ENCODE data around the gene BFSP2.

Gene BFSP2

DNA sequence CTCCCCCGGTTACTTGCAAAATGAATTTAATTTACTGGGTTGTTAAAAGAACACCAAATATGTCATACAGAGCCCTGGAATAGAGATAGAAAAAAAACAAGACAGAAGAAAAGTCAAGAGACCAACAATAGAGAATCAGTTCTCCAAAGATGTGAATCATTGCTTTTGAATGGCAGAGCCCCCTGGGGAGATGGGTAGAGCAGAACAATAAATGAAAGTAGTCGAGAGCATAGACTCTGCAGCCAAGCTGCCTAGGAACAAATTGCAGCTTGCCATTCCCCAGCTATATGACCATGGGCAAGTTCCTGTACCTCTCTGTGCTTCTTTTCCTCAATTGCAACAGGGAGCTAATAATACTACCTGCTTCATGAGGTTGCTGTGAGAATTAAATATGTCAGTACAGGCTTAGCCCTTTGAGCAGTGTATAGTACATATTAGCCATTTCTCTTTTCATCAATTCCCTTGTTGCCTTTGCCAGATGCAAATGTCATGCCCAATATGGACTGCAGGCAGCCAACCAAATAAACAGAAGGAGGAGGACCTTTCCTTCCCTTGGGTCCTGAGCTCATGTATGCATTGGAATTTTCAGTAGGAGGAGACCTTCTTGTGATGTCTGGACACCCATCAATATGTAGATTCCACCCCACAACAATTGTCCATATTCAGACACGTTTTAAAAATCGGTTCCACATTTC is 25.0 kb upstream of the BFSP2 start:
- no peak for DNase-seq (ENCODE audit: low read depth)
- no peak overlapping the region for H3K4me3 ChIP-seq (ENCODE audit: low read depth, low read length)
- TF ChIP-seq, protein P1, sequence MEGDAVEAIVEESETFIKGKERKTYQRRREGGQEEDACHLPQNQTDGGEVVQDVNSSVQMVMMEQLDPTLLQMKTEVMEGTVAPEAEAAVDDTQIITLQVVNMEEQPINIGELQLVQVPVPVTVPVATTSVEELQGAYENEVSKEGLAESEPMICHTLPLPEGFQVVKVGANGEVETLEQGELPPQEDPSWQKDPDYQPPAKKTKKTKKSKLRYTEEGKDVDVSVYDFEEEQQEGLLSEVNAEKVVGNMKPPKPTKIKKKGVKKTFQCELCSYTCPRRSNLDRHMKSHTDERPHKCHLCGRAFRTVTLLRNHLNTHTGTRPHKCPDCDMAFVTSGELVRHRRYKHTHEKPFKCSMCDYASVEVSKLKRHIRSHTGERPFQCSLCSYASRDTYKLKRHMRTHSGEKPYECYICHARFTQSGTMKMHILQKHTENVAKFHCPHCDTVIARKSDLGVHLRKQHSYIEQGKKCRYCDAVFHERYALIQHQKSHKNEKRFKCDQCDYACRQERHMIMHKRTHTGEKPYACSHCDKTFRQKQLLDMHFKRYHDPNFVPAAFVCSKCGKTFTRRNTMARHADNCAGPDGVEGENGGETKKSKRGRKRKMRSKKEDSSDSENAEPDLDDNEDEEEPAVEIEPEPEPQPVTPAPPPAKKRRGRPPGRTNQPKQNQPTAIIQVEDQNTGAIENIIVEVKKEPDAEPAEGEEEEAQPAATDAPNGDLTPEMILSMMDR (IDR thresholded peaks at IDR 0.05; ENCODE audit: insufficient read depth, low read depth, low read length, missing control alignments), result no peak

DNA sequence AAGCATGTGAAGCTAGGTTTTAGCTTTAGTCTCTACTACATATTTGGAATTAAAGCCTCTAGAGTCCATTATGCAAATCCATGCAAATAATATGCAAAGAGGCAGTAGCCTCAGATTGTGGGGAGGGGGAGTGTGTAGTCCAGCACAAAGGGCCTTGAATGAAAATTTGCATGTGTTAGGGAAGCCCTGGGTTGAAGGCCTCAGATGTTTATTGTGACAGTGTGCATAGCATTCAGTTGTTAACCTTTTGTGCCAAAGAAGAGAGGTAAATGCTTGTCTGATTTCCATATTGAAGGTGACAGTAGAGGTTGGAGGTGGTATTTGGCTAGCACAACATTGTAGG is 24.5 kb upstream of the BFSP2 start:
- TF ChIP-seq, protein P1 (IDR thresholded peaks at IDR 0.05; ENCODE audit: insufficient read depth, low read depth, low read length, missing control alignments), result no peak
- no peak overlapping the region for H3K4me3 ChIP-seq (ENCODE audit: low read depth, low read length)
- DNase-seq (ENCODE audit: low read depth), result no peak

DNA sequence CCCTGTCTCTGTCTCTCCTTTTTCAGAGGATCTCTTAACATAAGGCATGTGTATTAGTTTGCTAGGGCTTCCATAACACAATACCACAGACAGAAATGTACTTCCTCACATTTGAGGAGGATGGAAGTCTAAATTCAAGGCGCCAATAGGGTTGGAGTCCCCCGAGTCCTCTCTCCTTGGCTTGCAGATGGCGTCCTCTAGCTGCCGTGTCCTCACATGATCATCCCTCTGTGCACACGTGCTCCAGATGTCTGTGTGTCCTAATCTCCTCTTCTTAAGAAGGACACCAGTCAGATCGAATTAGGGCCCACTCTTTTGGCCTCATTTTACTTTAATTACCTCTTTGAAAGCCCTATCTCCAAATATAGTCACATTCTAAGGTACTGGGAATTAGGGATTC is 23.0 kb upstream of the BFSP2 start:
- TF ChIP-seq, protein P1 (IDR thresholded peaks at IDR 0.05; ENCODE audit: insufficient read depth, low read depth, low read length, missing control alignments), result peak; percentile 22
- peak; percentile 14 for DNase-seq (ENCODE audit: low read depth)
- no peak overlapping the region for H3K4me3 ChIP-seq (ENCODE audit: low read depth, low read length)

DNA sequence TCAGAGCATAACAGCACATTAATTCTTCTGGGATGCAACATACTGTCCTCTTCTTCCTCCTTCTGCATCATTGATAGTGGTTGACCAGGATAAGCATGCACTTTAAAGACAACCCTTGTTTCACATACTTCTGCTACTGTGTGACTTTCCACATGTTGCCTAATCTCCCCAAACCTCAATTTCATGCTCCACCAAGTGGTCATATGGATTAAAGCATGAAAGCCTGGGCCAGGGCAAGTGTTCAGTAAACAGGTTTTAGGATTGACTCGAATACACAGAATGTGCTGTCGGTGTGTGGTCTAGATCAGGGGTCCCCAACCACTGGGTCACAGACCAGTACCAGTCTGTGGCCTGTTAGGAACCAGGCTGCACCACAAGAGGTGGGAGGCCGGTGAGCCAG is 22.5 kb upstream of the BFSP2 start:
- H3K4me3 ChIP-seq (ENCODE audit: low read depth, low read length), result no peak overlapping the region
- DNase-seq (ENCODE audit: low read depth), result peak; percentile 47
- TF ChIP-seq, protein P1 (IDR thresholded peaks at IDR 0.05; ENCODE audit: insufficient read depth, low read depth, low read length, missing control alignments), result peak; percentile 36

DNA sequence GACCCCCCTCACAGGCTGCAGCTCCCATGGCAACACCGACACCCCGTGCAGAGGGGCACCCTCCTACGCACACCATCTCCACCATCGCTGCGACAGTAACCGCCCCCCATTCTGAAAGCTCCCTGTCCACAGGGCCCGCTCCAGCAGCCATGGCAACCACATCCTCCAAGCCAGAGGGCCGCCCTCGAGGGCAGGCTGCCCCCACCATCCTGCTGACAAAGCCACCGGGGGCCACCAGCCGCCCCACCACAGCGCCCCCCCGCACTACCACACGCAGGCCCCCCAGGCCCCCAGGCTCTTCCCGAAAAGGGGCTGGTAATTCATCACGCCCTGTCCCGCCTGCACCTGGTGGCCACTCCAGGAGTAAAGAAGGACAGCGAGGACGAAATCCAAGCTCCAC is 19.9 kb upstream of the BFSP2 start:
- TF ChIP-seq, protein P1 (IDR thresholded peaks at IDR 0.05; ENCODE audit: insufficient read depth, low read depth, low read length, missing control alignments), result no peak
- no peak for DNase-seq (ENCODE audit: low read depth)
- H3K4me3 ChIP-seq (ENCODE audit: low read depth, low read length), result no peak overlapping the region

DNA sequence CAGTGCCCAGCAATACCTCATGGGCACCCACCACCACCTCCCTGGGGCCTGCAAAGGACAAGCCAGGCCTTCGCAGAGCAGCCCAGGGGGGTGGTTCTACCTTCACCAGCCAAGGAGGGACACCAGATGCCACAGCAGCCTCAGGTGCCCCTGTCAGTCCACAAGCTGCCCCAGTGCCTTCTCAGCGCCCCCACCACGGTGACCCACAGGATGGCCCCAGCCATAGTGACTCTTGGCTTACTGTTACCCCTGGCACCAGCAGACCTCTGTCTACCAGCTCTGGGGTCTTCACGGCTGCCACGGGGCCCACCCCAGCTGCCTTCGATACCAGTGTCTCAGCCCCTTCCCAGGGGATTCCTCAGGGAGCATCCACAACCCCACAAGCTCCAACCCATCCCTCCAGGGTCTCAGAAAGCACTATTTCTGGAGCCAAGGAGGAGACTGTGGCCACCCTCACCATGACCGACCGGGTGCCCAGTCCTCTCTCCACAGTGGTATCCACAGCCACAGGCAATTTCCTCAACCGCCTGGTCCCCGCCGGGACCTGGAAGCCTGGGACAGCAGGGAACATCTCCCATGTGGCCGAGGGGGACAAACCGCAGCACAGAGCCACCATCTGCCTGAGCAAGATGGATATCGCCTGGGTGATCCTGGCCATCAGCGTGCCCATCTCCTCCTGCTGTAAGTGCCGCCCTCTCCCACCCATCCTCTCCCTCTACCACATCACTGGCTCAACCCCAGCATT is 19.2 kb upstream of the BFSP2 start:
- TF ChIP-seq, protein P1 (IDR thresholded peaks at IDR 0.05; ENCODE audit: insufficient read depth, low read depth, low read length, missing control alignments), result no peak
- H3K4me3 ChIP-seq (ENCODE audit: low read depth, low read length), result no peak overlapping the region
- DNase-seq (ENCODE audit: low read depth), result no peak
